H1 (cell line): Measurements from ENCODE around the gene ETDB. TPM values are rescaled to one million over a fixed set of nuclear protein-coding genes. Genes with fewer than 3 reads are reported as not detected.

Experiments
- CTCF ChIA-PET: fragments of 300-600 bp; sonication (Branson Sonifier 250); formaldehyde crosslinking; loops from one replicate; lab custom pipeline; 2021; ENCODE audit not compliant: partially characterized antibody; lab: Charles Lee
- POLR2A ChIA-PET: fragments of 300-600 bp; sonication (Branson Sonifier 250); formaldehyde crosslinking; loops from one replicate; lab custom pipeline; 2021; ENCODE audit warnings: inconsistent platforms; ENCODE audit not compliant: partially characterized antibody; lab: Charles Lee
- DNase-seq, 2 experiments: peaks; one replicate each; pipeline versions ENCODE4 v3.0.0 to v3.0.0-alpha.2; 2010 to 2022; ENCODE audit warnings: low spot score in 2 of 2, low read depth in 1 of 2, mixed read lengths in 1 of 2
- FAIRE-seq: peaks from 2 replicates; lab custom pipeline; 2011; peaks lifted over from hg19 to GRCh38; lab: Jason Lieb, UNC
- H2AFZ ChIP-seq: 2 replicates; pipeline ENCODE4 v1.8.1; 2012; ENCODE audit warnings: low read length, inconsistent platforms
- H2AK5ac ChIP-seq: 2 replicates; pipeline ENCODE4 v1.6.1; 2013; ENCODE audit warnings: low read depth, low read length
- H2BK120ac ChIP-seq: replicated peaks from 2 replicates; pipeline ENCODE3; 2013; ENCODE audit warnings: low read depth, low read length, inconsistent platforms
- H2BK12ac ChIP-seq: 2 replicates; pipeline ENCODE4 v1.6.1; 2013; ENCODE audit warnings: low read depth, low read length
- H2BK15ac ChIP-seq: 2 replicates; pipeline ENCODE4 v1.6.1; 2013; ENCODE audit warnings: low read length
- H2BK20ac ChIP-seq: 2 replicates; pipeline ENCODE4 v1.6.1; 2013; ENCODE audit warnings: low read length
- H2BK5ac ChIP-seq: 2 replicates; pipeline ENCODE4 v1.6.1; 2013; ENCODE audit warnings: low read depth, low read length
- H3K14ac ChIP-seq: 2 replicates; pipeline ENCODE4 v1.6.1; 2013; ENCODE audit warnings: inconsistent platforms; ENCODE audit not compliant: insufficient read length
- H3K18ac ChIP-seq: 2 replicates; pipeline ENCODE4 v1.6.1; 2013; ENCODE audit warnings: low read length; ENCODE audit errors: extremely low read depth
- H3K23ac ChIP-seq: 2 replicates; pipeline ENCODE4 v1.6.1; 2013; ENCODE audit warnings: inconsistent platforms; ENCODE audit not compliant: insufficient read length
- H3K23me2 ChIP-seq: 2 replicates; pipeline ENCODE4 v1.6.1; 2013; ENCODE audit warnings: low read depth, low read length
- H3K27ac ChIP-seq: 2 replicates; pipeline ENCODE4 v1.6.1; 2011; ENCODE audit warnings: low read depth, low read length, inconsistent platforms
- H3K27me3 ChIP-seq, 4 experiments: replicated peaks in 1 of 4; 1 replicate in 1 of 4; 2 replicates in 3 of 4; pipeline versions ENCODE4 v1.6.1 to v1.8.1; 2011 to 2013; ENCODE audit warnings: low read length in 3 of 4, mild to moderate bottlenecking in 3 of 4, inconsistent platforms in 2 of 4, mixed read lengths in 2 of 4, moderate library complexity in 1 of 4; ENCODE audit not compliant: control insufficient read depth in 3 of 4, insufficient read depth in 3 of 4; ENCODE audit errors: extremely low read depth in 1 of 4
- H3K36me3 ChIP-seq, 4 experiments: 2 replicates each; pipeline versions ENCODE4 v1.6.1 to v1.8.1; 2011 to 2013; ENCODE audit warnings: mild to moderate bottlenecking in 4 of 4, low read length in 3 of 4, moderate library complexity in 2 of 4, control low read depth in 1 of 4, inconsistent platforms in 1 of 4; ENCODE audit not compliant: insufficient read depth in 4 of 4, control insufficient read depth in 2 of 4
- H3K4ac ChIP-seq: replicated peaks from 2 replicates; pipeline ENCODE3; 2013; ENCODE audit warnings: low read length, low read depth, mixed read lengths, inconsistent platforms; ENCODE audit not compliant: insufficient read length
- H3K4me1 ChIP-seq, 4 experiments: replicated peaks in 1 of 4; 1 replicate in 1 of 4; 2 replicates in 3 of 4; pipeline versions ENCODE4 v1.6.1 to v1.8.1; 2011 to 2013; ENCODE audit warnings: low read length in 3 of 4, inconsistent platforms in 2 of 4, mixed read lengths in 1 of 4; ENCODE audit not compliant: insufficient read depth in 4 of 4, control insufficient read depth in 3 of 4
- H3K4me2 ChIP-seq, 2 experiments: 2 replicates each; pipeline versions ENCODE4 v1.6.1 to v1.8.1; 2011 to 2013; ENCODE audit warnings: low read depth in 2 of 2, low read length in 2 of 2, control low read depth in 1 of 2, inconsistent platforms in 1 of 2, mild to moderate bottlenecking in 1 of 2; ENCODE audit not compliant: insufficient read depth in 1 of 2
- H3K4me3 ChIP-seq, 4 experiments: fragments of 200-600, 300-600 bp in 1 of 4; sonication (generic), shearing (Covaris generic), sonication (Bioruptor Twin) in 1 of 4; 2 replicates each; pipeline versions ENCODE4 v1.5.1 to v1.8.1; 2011 to 2016; ENCODE audit warnings: low read length in 4 of 4, low read depth in 3 of 4, control low read depth in 2 of 4, inconsistent platforms in 2 of 4, mild to moderate bottlenecking in 2 of 4, mixed read lengths in 1 of 4, moderate library complexity in 1 of 4; ENCODE audit not compliant: insufficient read depth in 2 of 4; ENCODE audit errors: extremely low read depth in 1 of 4
- H3K56ac ChIP-seq: replicated peaks from 2 replicates; pipeline ENCODE3; 2013; ENCODE audit warnings: low read depth, mild to moderate bottlenecking, mixed read lengths, low read length, inconsistent platforms; ENCODE audit not compliant: insufficient read length
- H3K79me1 ChIP-seq: 2 replicates; pipeline ENCODE4 v1.6.1; 2013; ENCODE audit warnings: low read depth, low read length, control low read depth
- H3K79me2 ChIP-seq, 2 experiments: 2 replicates each; pipeline versions ENCODE4 v1.6.1 to v1.8.1; 2012 to 2013; ENCODE audit warnings: low read length in 2 of 2, mild to moderate bottlenecking in 2 of 2, inconsistent platforms in 1 of 2; ENCODE audit not compliant: insufficient read depth in 2 of 2, control insufficient read depth in 1 of 2
- H3K9ac ChIP-seq, 4 experiments: replicated peaks in 1 of 4; 1 replicate in 1 of 4; 2 replicates in 3 of 4; pipeline versions ENCODE4 v1.6.1 to v1.8.1; 2011 to 2013; ENCODE audit warnings: low read depth in 3 of 4, low read length in 3 of 4, control low read depth in 2 of 4, mild to moderate bottlenecking in 2 of 4, moderate library complexity in 2 of 4, inconsistent platforms in 1 of 4; ENCODE audit errors: extremely low read depth in 1 of 4
- H3K9me3 ChIP-seq, 2 experiments: 2 replicates each; pipeline versions ENCODE4 v1.6.1 to v1.8.1; 2012 to 2013; ENCODE audit warnings: mild to moderate bottlenecking in 2 of 2, moderate library complexity in 2 of 2, control low read depth in 1 of 2, inconsistent platforms in 1 of 2, low read depth in 1 of 2, low read length in 1 of 2, mixed read lengths in 1 of 2; ENCODE audit not compliant: insufficient read depth in 2 of 2
- H4K20me1 ChIP-seq, 2 experiments: replicated peaks in 1 of 2; 2 replicates each; pipeline versions ENCODE3 to v1.8.1; 2011 to 2013; ENCODE audit warnings: inconsistent platforms in 2 of 2, low read length in 2 of 2, mild to moderate bottlenecking in 1 of 2; ENCODE audit not compliant: insufficient read depth in 2 of 2, control insufficient read depth in 1 of 2
- H4K5ac ChIP-seq: 2 replicates; pipeline ENCODE4 v1.6.1; 2013; ENCODE audit warnings: low read length, low read depth, mixed read lengths, inconsistent platforms; ENCODE audit not compliant: insufficient read length
- H4K8ac ChIP-seq: 2 replicates; pipeline ENCODE4 v1.8.0; 2013; ENCODE audit warnings: mild to moderate bottlenecking, moderate library complexity, low read length, inconsistent platforms; ENCODE audit not compliant: insufficient read depth; ENCODE audit errors: extremely low read depth
- H4K91ac ChIP-seq: replicated peaks from 2 replicates; pipeline ENCODE3; 2013; ENCODE audit warnings: low read length, mixed read lengths, inconsistent platforms; ENCODE audit not compliant: insufficient read length
- ATF2 ChIP-seq: IDR thresholded peaks from 2 replicates; pipeline ENCODE4 v1.6.1; 2012; ENCODE audit warnings: low read length, inconsistent platforms
- BACH1 ChIP-seq: IDR thresholded peaks from 2 replicates; pipeline ENCODE4 v1.6.1; 2012; ENCODE audit warnings: low read length, improper control_type of control experiment
- CHD2 ChIP-seq: IDR thresholded peaks from 2 replicates; pipeline ENCODE4 v1.6.1; 2012; ENCODE audit warnings: low read length, improper control_type of control experiment
- CTCF ChIP-seq, 3 experiments: IDR thresholded peaks; 1 replicate in 2 of 3; 2 replicates in 1 of 3; pipeline versions ENCODE4 v1.5.1 to v1.6.1; 2011; ENCODE audit warnings: low read length in 3 of 3, mild to moderate bottlenecking in 3 of 3, inconsistent platforms in 2 of 3, low read depth in 1 of 3, moderate library complexity in 1 of 3; ENCODE audit not compliant: insufficient read depth in 1 of 3; ENCODE audit errors: control extremely low read depth in 1 of 3
- MAFK ChIP-seq: IDR thresholded peaks from 2 replicates; pipeline ENCODE4 v1.6.1; 2012; ENCODE audit warnings: low read depth, mild to moderate bottlenecking, improper control_type of control experiment, low read length
- POLR2AphosphoS5 ChIP-seq: IDR thresholded peaks from 2 replicates; pipeline ENCODE4 v1.6.1; 2011; ENCODE audit warnings: low read depth, low read length
- SP2 ChIP-seq: IDR thresholded peaks from 2 replicates; pipeline ENCODE4 v1.6.1; 2012; ENCODE audit warnings: mild to moderate bottlenecking, low read length, inconsistent platforms
- SRF ChIP-seq: IDR thresholded peaks from 2 replicates; pipeline ENCODE4 v1.6.1; 2011; ENCODE audit warnings: mild to moderate bottlenecking, low read depth, low read length, moderate library complexity
- TAF1 ChIP-seq: IDR thresholded peaks from 2 replicates; pipeline ENCODE4 v1.6.1; 2011; ENCODE audit warnings: mild to moderate bottlenecking, low read depth, low read length
- YY1 ChIP-seq: IDR thresholded peaks from 2 replicates; pipeline ENCODE4 v1.6.1; 2011; ENCODE audit warnings: low read depth, mild to moderate bottlenecking, low read length
- WGBS, 2 experiments: shearing (Covaris generic) in 1 of 2; methylation state at CpG; one replicate each; pipeline versions ENCODE4 v1.1.6 to v1.1.7; 2013 to 2015; ENCODE audit warnings: low lambda C conversion rate in 2 of 2, mixed read lengths in 2 of 2, inconsistent platforms in 1 of 2, low coverage in 1 of 2, missing lambda C conversion rate in 1 of 2; ENCODE audit not compliant: insufficient replicate concordance in 2 of 2, insufficient coverage in 1 of 2, insufficient read length in 1 of 2; ENCODE audit errors: extremely low coverage in 1 of 2, missing lambda C conversion rate in 1 of 2; 5-methylcytosine and 5-hydroxymethylcytosine counted together
- polyA plus RNA-seq, 7 experiments: library from polyadenylated mRNA; depleted of rRNA in 3 of 7; stranded (reverse) in 5 of 7; unstranded in 2 of 7; fragments of >200 nt in 5 of 7; fragments of 200-250 nt in 2 of 7; gene quantifications; 1 replicate in 5 of 7; 2 replicates in 1 of 7; 4 replicates in 1 of 7; pipeline versions ENCODE4 v1.2.1 to v1.2.3, GENCODE V29; 2011 to 2013; ENCODE audit warnings: missing spikeins in 2 of 7, mixed read lengths in 2 of 7
- total RNA-seq: library from RNA; stranded (reverse); fragmentation: NEBNext Ultra II Directional; extraction: Animal tissue kit (Norgen Biotek cat#: 25700); gene quantifications from 2 replicates; pipeline ENCODE4 v1.2.1, GENCODE V29; 2021

ETDB gene
- total and polyA plus RNA-seq, 2 of the 8 experiments (the other 6 are each of a cell fraction or from before 2014, with no cell fraction given), result not detected

GRCh38 chrX:135168486-135168885 lies 48.2 kb upstream of the ETDB start:
- TF ChIP-seq SP2 (no peak), MAFK (no peak), CTCF (IDR thresholded peaks at IDR 0.05; ENCODE audit: control extremely low read depth in 1 of 3, insufficient read depth in 1 of 3, low read depth in 1 of 3, low read length in 3 of 3) (no peak), CHD2 (no peak), ATF2 (no peak), SRF (no peak), YY1 (no peak), POLR2AphosphoS5 (no peak), TAF1 (no peak), BACH1 (no peak)
- Histone ChIP-seq H3K14ac (no peak overlapping the region), H2AK5ac (no peak overlapping the region), H2BK120ac (no peak overlapping the region), H3K27ac (no peak overlapping the region), H2BK12ac (no peak overlapping the region), H4K8ac (no peak overlapping the region), H3K23ac (no peak overlapping the region), H2BK5ac (no peak overlapping the region), H2AFZ (no peak overlapping the region), H3K9me3 (no peaks in the 10 kb centered on the region), H3K27me3 (no peaks in the 10 kb centered on the region), H2BK20ac (no peak overlapping the region), H3K56ac (no peak overlapping the region), H3K4me3 (no peak overlapping the region), H3K79me1 (no peaks in the 10 kb centered on the region), H3K18ac (no peak overlapping the region), H3K23me2 (no peaks in the 10 kb centered on the region), H3K4ac (no peak overlapping the region), H2BK15ac (no peak overlapping the region), H4K5ac (no peak overlapping the region), H3K79me2 (no peaks in the 10 kb centered on the region), H3K9ac (no peak overlapping the region), H3K36me3 (no peaks in the 10 kb centered on the region), H3K4me2 (no peak overlapping the region), H4K91ac (no peak overlapping the region), H3K4me1 (no peaks in the 10 kb centered on the region), H4K20me1 (no peaks in the 10 kb centered on the region)
- no peak for FAIRE-seq
- ChIA-PET POLR2A (no interaction called here), CTCF (interaction anchor here (0.6 to 1.5 kb wide), 2 partner anchors 82 to 203 kb away, joined by 3 read pairs; no protein-coding TSS in a partner anchor)
- WGBS, 2 experiments, result 54% methylated on average over 3 of the region's 3 CpGs; no CpG with 5 or more reads in 1 of the 2 experiments
- DNase-seq, result no peak
